ENCODE measurements around the gene HDAC4.

GRCh38 chr2:239213643-239214101, 187.1 kb downstream of the HDAC4 start:
- TF ChIP-seq, protein P1, sequence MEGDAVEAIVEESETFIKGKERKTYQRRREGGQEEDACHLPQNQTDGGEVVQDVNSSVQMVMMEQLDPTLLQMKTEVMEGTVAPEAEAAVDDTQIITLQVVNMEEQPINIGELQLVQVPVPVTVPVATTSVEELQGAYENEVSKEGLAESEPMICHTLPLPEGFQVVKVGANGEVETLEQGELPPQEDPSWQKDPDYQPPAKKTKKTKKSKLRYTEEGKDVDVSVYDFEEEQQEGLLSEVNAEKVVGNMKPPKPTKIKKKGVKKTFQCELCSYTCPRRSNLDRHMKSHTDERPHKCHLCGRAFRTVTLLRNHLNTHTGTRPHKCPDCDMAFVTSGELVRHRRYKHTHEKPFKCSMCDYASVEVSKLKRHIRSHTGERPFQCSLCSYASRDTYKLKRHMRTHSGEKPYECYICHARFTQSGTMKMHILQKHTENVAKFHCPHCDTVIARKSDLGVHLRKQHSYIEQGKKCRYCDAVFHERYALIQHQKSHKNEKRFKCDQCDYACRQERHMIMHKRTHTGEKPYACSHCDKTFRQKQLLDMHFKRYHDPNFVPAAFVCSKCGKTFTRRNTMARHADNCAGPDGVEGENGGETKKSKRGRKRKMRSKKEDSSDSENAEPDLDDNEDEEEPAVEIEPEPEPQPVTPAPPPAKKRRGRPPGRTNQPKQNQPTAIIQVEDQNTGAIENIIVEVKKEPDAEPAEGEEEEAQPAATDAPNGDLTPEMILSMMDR (IDR thresholded peaks at IDR 0.05), result no peak
- TF ChIP-seq POLR2A (IDR thresholded peaks at IDR 0.05), result no peak
